GM06990 (cell line): ENCODE results near the gene MYL7.
"Not testable (repeated sequence)": the region's sequence is repeated elsewhere in the genome, so short reads cannot be mapped to it uniquely, and the experiment has no call there.

ENCODE experiments used
- DNase-seq: peaks from one replicate; pipeline ENCODE4 v3.0.0-alpha.2; 2011; ENCODE audit not compliant: insufficient read length; ENCODE audit errors: extremely low read depth
- H3K27me3 ChIP-seq: replicated peaks from 2 replicates; pipeline ENCODE4 v1.6.0; 2011; ENCODE audit warnings: low read length; ENCODE audit not compliant: control insufficient read depth, insufficient read depth
- H3K36me3 ChIP-seq: 2 replicates; pipeline ENCODE4 v1.5.1; 2011; ENCODE audit warnings: low read length; ENCODE audit not compliant: control insufficient read depth, insufficient read depth
- H3K4me3 ChIP-seq: replicated peaks from 2 replicates; pipeline ENCODE4 v1.5.1; 2011; ENCODE audit warnings: low read depth, mild to moderate bottlenecking, control low read depth, low read length
- CTCF ChIP-seq: IDR thresholded peaks from 2 replicates; pipeline ENCODE4 v1.5.1; 2011; ENCODE audit warnings: low read length, control low read depth, mild to moderate bottlenecking, inconsistent platforms; ENCODE audit not compliant: insufficient read depth, poor library complexity, severe bottlenecking

Gene MYL7

DNA sequence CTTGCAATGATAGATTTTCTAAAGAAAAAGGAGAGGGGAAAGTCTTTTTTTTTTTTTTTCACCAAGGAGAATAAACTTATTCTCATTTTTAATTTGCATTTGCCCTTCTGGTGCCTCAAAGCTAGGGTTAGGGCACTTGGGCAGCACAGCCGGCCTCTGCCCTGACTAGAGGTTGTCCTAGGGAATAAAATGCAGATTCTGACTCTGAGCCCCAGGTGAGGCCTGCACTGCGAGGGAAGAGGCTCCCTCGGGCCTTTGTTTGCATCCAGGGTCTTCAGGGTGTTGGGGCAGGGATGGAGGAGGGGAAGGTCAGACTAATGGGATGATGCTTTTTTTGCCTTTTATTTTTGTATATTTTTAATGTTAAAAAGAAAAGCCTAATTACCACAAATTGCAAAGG lies 7.8 kb downstream of the MYL7 start:
- Histone ChIP-seq H3K4me3 (no peak overlapping the region), H3K27me3 (no peaks in the 10 kb centered on the region), H3K36me3 (no peaks in the 10 kb centered on the region)
- no peak for TF ChIP-seq CTCF
- DNase-seq, result no peak

GRCh38 chr7:44132039-44132438 lies 9.1 kb downstream of the MYL7 start:
- no peak overlapping the region for H3K4me3 ChIP-seq
- DNase-seq, result no peak
- TF ChIP-seq CTCF, result no peak
- no peaks in the 10 kb centered on the region for H3K36me3 ChIP-seq
- H3K27me3 ChIP-seq, result no peaks in the 10 kb centered on the region

GRCh38 chr7:44131173-44132029 lies 9.7 kb downstream of the MYL7 start:
- Histone ChIP-seq H3K36me3 (no peaks in the 10 kb centered on the region), H3K4me3 (no peak overlapping the region), H3K27me3 (no peaks in the 10 kb centered on the region)
- TF ChIP-seq CTCF, result peak; percentile 26
- no peak for DNase-seq

DNA sequence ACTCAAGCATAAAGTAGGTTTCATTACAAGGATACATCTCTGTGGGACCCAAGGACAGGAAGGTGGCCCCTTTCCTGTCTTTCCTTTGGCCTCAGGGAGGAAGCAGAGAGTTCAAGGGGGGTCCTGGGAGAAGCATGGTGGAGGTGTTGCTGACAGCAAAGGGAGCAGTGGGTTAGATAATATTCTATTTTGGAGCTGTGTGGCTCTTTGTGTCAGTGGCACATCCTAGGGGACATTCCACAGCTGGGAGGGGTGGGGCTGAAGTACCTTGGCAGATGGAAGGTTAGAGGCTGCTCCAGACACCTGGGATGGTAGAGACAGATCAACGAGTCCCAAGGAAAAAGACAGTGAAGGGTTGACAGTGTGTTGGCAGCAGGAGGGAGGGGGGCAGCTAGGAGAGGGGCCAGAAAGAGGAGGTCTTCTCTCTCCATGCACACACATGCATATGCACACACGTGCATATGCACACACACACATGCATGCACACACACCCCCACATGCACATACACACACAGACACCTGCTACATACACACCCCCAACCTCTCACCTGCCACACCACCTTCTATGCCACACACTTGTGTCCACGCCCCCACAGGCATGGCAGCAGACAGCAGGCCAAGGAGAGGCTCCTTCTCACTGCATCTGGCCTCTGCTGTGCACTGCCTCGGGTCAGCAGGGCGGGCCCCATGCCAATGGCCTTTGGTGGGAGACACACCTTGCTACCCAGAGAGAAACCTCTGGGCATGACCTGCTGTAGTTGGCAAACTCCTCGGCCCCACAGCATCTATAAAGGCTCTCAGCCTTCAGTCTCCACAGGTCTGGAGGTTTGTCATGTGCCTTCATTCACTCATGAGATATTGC lies 12.2 kb downstream of the MYL7 start:
- Histone ChIP-seq H3K4me3 (no peak overlapping the region), H3K27me3 (no peaks in the 10 kb centered on the region), H3K36me3 (no peaks in the 10 kb centered on the region)
- DNase-seq, result no peak
- no peak for TF ChIP-seq CTCF

GRCh38 chr7:44127161-44127560 lies 14.0 kb downstream of the MYL7 start:
- Histone ChIP-seq H3K27me3 (no peaks in the 10 kb centered on the region), H3K4me3 (no peak overlapping the region), H3K36me3 (no peaks in the 10 kb centered on the region)
- TF ChIP-seq CTCF, result no peak
- DNase-seq, result no peak

GRCh38 chr7:44126574-44126973 lies 14.6 kb downstream of the MYL7 start:
- H3K36me3 ChIP-seq, H3K4me3 ChIP-seq, DNase-seq, H3K27me3 ChIP-seq: not testable (repeated sequence)
